Heart left ventricle (tissue), 16 donors: Measurements from ENCODE around the gene WLS. TPM values are rescaled to one million over a fixed set of nuclear protein-coding genes. Genes with fewer than 3 reads are reported as not detected.

Experiments
- ATAC-seq, 4 donors: fragments of 200-7000 bp; cut with Tn5 transposase; one replicate each; pipeline ENCODE4 v1.9.1; 2020 to 2022; ENCODE audit warnings: moderate library complexity in 4 of 4, mild to moderate bottlenecking in 3 of 4, moderate number of reproducible peaks in 1 of 4
- DNase-seq, 5 donors: peaks; one replicate each; pipeline ENCODE4 v3.0.0-alpha.2; 2020
- H3K27ac ChIP-seq, 12 donors: fragments of 200-600 bp; sonication (generic) in 4 of 12; one replicate each; pipeline versions ENCODE4 v1.5.0 to v1.8.0; 2016 to 2022; ENCODE audit warnings: mild to moderate bottlenecking in 2 of 12
- H3K27me3 ChIP-seq, 9 donors: fragments of 200-600 bp; sonication (generic) in 2 of 9; one replicate each; pipeline versions ENCODE4 v1.5.1 to v1.8.0; 2016 to 2022; ENCODE audit warnings: mild to moderate bottlenecking in 3 of 9
- H3K36me3 ChIP-seq, 9 donors: fragments of 200-600 bp; sonication (generic) in 2 of 9; one replicate each; pipeline versions ENCODE4 v1.5.0 to v1.8.0; 2018 to 2022; ENCODE audit warnings: mild to moderate bottlenecking in 2 of 9
- H3K4me1 ChIP-seq, 12 donors: fragments of 200-600 bp; sonication (generic) in 4 of 12; one replicate each; pipeline versions ENCODE4 v1.5.0 to v1.8.0; 2016 to 2022; ENCODE audit warnings: mild to moderate bottlenecking in 3 of 12
- H3K4me3 ChIP-seq, 12 donors: fragments of 200-600 bp; sonication (generic) in 4 of 12; one replicate each; pipeline versions ENCODE4 v1.5.0 to v1.8.0; 2017 to 2022; ENCODE audit warnings: mild to moderate bottlenecking in 9 of 12, moderate library complexity in 4 of 12
- H3K9me3 ChIP-seq, 12 donors: fragments of 200-600 bp; sonication (generic) in 4 of 12; one replicate each; pipeline versions ENCODE4 v1.5.0 to v1.8.0; 2016 to 2022; ENCODE audit warnings: mild to moderate bottlenecking in 1 of 12
- POLR2A ChIP-seq, 2 donors: fragments of 450-650 bp; IDR thresholded peaks; one replicate each; pipeline ENCODE4 v1.6.1; 2017; ENCODE audit warnings: antibody characterized with exemption in 2 of 2, mild to moderate bottlenecking in 2 of 2, moderate library complexity in 2 of 2
- WGBS, 4 donors: extraction: QIAGEN DNeasy Blood & Tissue Kit in 2 of 4; methylation state at CpG; one replicate each; pipeline versions ENCODE4 v1.1.5 to v1.1.7; 2013 to 2018; 5-methylcytosine and 5-hydroxymethylcytosine counted together
- intact Hi-C, 10 donors: fragments of 100-400 bp; cut with DNase I; formaldehyde crosslinking; loops; one replicate each; pipeline versions ENCODE4 v1.11.1 to v1.14.2; 2022
- polyA plus RNA-seq, 2 donors: library from polyadenylated mRNA; stranded (reverse); fragments of 200-250 nt; gene quantifications; one replicate each; pipeline ENCODE4 v1.2.3, GENCODE V29; 2013
- total RNA-seq, 9 donors: library from RNA; depleted of rRNA in 2 of 9; stranded (reverse); fragments of >200 nt in 2 of 9; fragmentation: NEBNext Ultra II Directional in 3 of 9; extraction: Animal tissue kit (Norgen Biotek cat#: 25700) in 3 of 9; gene quantifications; one replicate each; pipeline versions ENCODE4 v1.1.0 to v1.2.4, GENCODE V29; 2016 to 2023
- TF ChIP-seq, protein P1 (sequence below), 12 donors: fragments of 200-600 bp; sonication (generic) in 4 of 12; IDR thresholded peaks; one replicate each; pipeline versions ENCODE4 v1.5.0 to v1.8.0; 2018 to 2022; ENCODE audit warnings: antibody characterized with exemption in 12 of 12, mild to moderate bottlenecking in 5 of 12
- donor health status: ischemic (EF 13 %, LVEDD 7.1; RV severe dilation, severe dysfunction).
- donor health status: healthy with polysubstance abuse.
- donor health status: DM: no; HTN: yes; CAD: no.
- donor health status: DM: no; HTN: no; CAD: no.
- donor health status: ischemic (EF 25% LVEDD 6.9; RV normal size, moderate dysfunction).
- donor health status: ischemic (EF 25% LVEDD 5.7; RV mildly dilated, moderate dysfunction).
- donor health status: healthy.
- donor health status: DM: yes; HTN: yes; CAD: no.
- donor health status: ischemic (EF 35%, LVEDD 5.7; RV mildly dilated, moderate dysfunction).
- donor health status: nonischemic (EF 11% LVEDD 7.7; RV severe dilation, severe dysfunction).
- donor health status: DM: yes; HTN: yes; CAD: no.
- donor health status: PGD.
- donor health status: ischemic (EF 29% LVEDD 5.4; RV normal size, mild dysfunction).
- donor health status: nonischemic (EF 23%, LVEDD 6.1; RV moderate dilation, normal function).

The WLS gene
- total and polyA plus RNA-seq, 11 donors = 36.5 to 115 (median 101) TPM

GRCh38 chr1:68112835-68113243 lies 119.5 kb downstream of the WLS start:
- intact Hi-C loops = loop anchor here (1.0 to 10.0 kb wide), 11 partner anchors 61 to 588 kb away; partner anchors contain the start of genes RPE65 (in 2 of the 10) and DIRAS3 (in 1 of the 10)
- ATAC-seq (peak; percentile 25 to 64 (median 38)), DNase-seq (peak in 3 of 5 donors; percentile 23 to 44 (median 40))
- H3K27ac ChIP-seq = no peak overlapping the region
- H3K36me3 ChIP-seq = no peaks in the 10 kb centered on the region
- H3K4me3 ChIP-seq = no peak overlapping the region
- no peak for TF ChIP-seq POLR2A (IDR thresholded peaks at IDR 0.05)
- TF ChIP-seq, protein P1, sequence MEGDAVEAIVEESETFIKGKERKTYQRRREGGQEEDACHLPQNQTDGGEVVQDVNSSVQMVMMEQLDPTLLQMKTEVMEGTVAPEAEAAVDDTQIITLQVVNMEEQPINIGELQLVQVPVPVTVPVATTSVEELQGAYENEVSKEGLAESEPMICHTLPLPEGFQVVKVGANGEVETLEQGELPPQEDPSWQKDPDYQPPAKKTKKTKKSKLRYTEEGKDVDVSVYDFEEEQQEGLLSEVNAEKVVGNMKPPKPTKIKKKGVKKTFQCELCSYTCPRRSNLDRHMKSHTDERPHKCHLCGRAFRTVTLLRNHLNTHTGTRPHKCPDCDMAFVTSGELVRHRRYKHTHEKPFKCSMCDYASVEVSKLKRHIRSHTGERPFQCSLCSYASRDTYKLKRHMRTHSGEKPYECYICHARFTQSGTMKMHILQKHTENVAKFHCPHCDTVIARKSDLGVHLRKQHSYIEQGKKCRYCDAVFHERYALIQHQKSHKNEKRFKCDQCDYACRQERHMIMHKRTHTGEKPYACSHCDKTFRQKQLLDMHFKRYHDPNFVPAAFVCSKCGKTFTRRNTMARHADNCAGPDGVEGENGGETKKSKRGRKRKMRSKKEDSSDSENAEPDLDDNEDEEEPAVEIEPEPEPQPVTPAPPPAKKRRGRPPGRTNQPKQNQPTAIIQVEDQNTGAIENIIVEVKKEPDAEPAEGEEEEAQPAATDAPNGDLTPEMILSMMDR (IDR thresholded peaks at IDR 0.05) = no peak
- H3K4me1 ChIP-seq = peaks cover 0 to 32% (median 20%) of the 10 kb centered on the region in 12 donors
- 32 to 46% (median 35%) methylated on average over 7 of the region's 7 CpGs for WGBS, 4 donors
- no peaks in the 10 kb centered on the region for H3K27me3 ChIP-seq
- no peaks in the 10 kb centered on the region for H3K9me3 ChIP-seq

DNA sequence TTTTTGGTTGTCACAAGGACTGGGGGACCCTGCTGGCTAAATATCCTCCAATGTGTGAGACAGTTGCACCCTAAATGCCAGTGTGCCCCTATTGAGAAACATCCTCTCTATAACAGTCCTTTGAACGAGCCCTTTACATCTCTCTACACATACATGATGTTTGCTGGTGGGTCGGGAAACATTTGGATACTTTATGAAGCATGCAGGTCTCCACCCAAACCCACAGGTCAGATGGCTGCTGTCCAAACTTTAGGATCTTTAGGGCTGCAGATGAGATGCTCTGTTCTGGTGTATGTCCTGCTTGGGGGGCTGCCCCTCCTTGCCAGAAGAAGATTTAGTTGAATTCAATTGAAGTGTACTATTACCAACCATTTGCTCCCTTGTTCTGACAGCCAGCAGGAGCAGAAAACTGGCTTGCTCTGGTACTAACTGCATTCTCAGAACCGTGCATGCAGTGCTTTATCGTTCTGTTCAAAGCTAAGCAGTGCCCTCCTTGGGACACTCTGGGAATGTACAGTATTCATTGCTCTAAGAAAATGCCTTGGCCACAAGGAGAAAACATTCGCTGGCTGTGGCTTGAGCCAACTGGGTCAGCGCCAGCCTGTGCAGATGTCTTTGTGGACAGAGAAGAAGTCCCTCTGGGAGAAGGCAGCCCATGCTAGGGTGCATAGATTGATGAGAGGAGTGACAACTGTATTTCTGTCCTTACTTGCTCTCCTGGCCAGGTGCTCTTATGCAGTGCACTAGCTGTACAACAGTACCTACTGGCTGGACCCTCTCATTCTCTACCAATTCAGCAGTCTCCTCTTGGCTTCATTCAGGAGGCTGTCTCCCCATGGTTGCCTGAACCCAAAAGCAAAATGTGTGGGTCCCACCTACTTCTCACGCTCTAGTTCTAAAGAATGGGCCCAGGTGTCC lies 120.5 kb downstream of the WLS start:
- Histone ChIP-seq H3K4me3 (no peak overlapping the region), H3K9me3 (no peaks in the 10 kb centered on the region), H3K4me1 (peaks cover 0 to 28% (median 16%) of the 10 kb centered on the region in 12 donors), H3K27ac (no peak overlapping the region), H3K27me3 (no peaks in the 10 kb centered on the region), H3K36me3 (no peaks in the 10 kb centered on the region)
- DNase-seq (peak; percentile 57 to 80 (median 70)), ATAC-seq (peak; percentile 82 to 91 (median 88))
- 37 to 44% (median 40%) methylated on average over 7 of the region's 7 CpGs for WGBS, 4 donors
- intact Hi-C loops = loop anchor here (1.0 to 10.0 kb wide), 12 partner anchors 59 to 587 kb away; partner anchors contain the start of genes RPE65 (in 2 of the 10) and DIRAS3 (in 1 of the 10)
- TF ChIP-seq, protein P1 (IDR thresholded peaks at IDR 0.05) = peak; percentile 25 to 73 (median 48)
- no peak for TF ChIP-seq POLR2A (IDR thresholded peaks at IDR 0.05)

GRCh38 chr1:68107771-68108170 lies 124.6 kb downstream of the WLS start:
- intact Hi-C loops = loop anchor here in 3 of 10 donors (10.0 kb wide), 2 partner anchors 343 to 573 kb away; no protein-coding TSS in a partner anchor
- ATAC-seq = no peak
- 70 to 81% (median 73%) methylated on average over 8 of the region's 8 CpGs for WGBS, 4 donors
- H3K4me3 ChIP-seq = no peak overlapping the region
- H3K27me3 ChIP-seq = no peaks in the 10 kb centered on the region
- H3K27ac ChIP-seq = no peak overlapping the region
- peaks cover 0 to 17% (median 14%) of the 10 kb centered on the region in 12 donors for H3K4me1 ChIP-seq
- no peaks in the 10 kb centered on the region for H3K9me3 ChIP-seq
- no peak for TF ChIP-seq POLR2A (IDR thresholded peaks at IDR 0.05)
- TF ChIP-seq, protein P1 (IDR thresholded peaks at IDR 0.05) = no peak
- H3K36me3 ChIP-seq = no peaks in the 10 kb centered on the region
- no peak for DNase-seq
